ENCODE results near the gene GHR. TPM values are rescaled to one million over a fixed set of nuclear protein-coding genes. Genes with fewer than 3 reads are reported as not detected.

The GHR gene
- polyA plus RNA-seq, 1 donor from 2014 or later: 0.31 TPM

DNA sequence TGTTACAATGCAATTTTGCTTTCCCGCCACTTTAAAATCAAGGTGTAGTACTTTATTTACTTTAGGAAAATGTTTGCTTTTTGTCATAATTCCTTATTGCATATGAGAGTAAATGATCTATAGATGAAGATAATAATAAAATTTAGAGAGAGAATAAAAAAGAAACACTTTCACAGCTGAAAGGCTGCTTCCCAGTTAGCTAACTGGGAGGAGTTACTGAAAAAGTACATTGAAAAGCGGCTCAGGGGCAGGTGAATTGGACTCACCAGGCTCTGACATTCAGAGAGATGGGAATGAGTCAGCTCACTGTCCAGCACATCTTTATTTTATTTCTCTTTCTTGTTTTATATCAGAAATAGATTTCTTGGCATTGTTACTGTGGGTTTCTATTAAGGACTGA is 201.7 kb downstream of the GHR start:
- H3K4me2 ChIP-seq (ENCODE audit: low read length): no peak overlapping the region
- no peaks in the 10 kb centered on the region for H3K79me2 ChIP-seq (replicated peaks; ENCODE audit: insufficient read depth, low read length)
- no peaks in the 10 kb centered on the region for H3K9me2 ChIP-seq (ENCODE audit: insufficient read depth, low read length)
- H3K9ac ChIP-seq (ENCODE audit: low read length): no peak overlapping the region
- H3K27ac ChIP-seq (ENCODE audit: low read length): no peak overlapping the region
- no peaks in the 10 kb centered on the region for H4K20me1 ChIP-seq (ENCODE audit: insufficient read depth)
- H3K36me3 ChIP-seq (ENCODE audit: insufficient read depth, low read length): no peaks in the 10 kb centered on the region
- H3K9me3 ChIP-seq (ENCODE audit: low read length): no peaks in the 10 kb centered on the region
- TF ChIP-seq CTCF (IDR thresholded peaks at IDR 0.05; ENCODE audit: poor library complexity, severe bottlenecking) (no peak), MXI1 (conservative IDR thresholded peaks at IDR 0.05; ENCODE audit: poor library complexity, severe bottlenecking) (no peak), TAF1 (IDR thresholded peaks at IDR 0.05; ENCODE audit: low read depth) (no peak), SMC3 (conservative IDR thresholded peaks at IDR 0.05; ENCODE audit: poor library complexity) (no peak), EZH2 (IDR thresholded peaks at IDR 0.05; ENCODE audit: borderline replicate concordance, insufficient read depth, low read length, poor library complexity, severe bottlenecking) (no peak), REST (IDR thresholded peaks at IDR 0.05; ENCODE audit: borderline replicate concordance) (no peak), EP300 (conservative IDR thresholded peaks at IDR 0.05; ENCODE audit: poor library complexity, severe bottlenecking) (no peak), RAD21 (conservative IDR thresholded peaks at IDR 0.05) (no peak), POLR2AphosphoS5 (IDR thresholded peaks at IDR 0.05) (no peak)
- no peaks in the 10 kb centered on the region for H3K27me3 ChIP-seq (ENCODE audit: insufficient read depth, low read depth, low read length)
- H2AFZ ChIP-seq (ENCODE audit: low read depth, low read length): no peak overlapping the region
- no peaks in the 10 kb centered on the region for H3F3A ChIP-seq (ENCODE audit: insufficient read depth, low read length, poor library complexity, severe bottlenecking)
- no peak overlapping the region for H3K4me3 ChIP-seq (ENCODE audit: low read length)

DNA sequence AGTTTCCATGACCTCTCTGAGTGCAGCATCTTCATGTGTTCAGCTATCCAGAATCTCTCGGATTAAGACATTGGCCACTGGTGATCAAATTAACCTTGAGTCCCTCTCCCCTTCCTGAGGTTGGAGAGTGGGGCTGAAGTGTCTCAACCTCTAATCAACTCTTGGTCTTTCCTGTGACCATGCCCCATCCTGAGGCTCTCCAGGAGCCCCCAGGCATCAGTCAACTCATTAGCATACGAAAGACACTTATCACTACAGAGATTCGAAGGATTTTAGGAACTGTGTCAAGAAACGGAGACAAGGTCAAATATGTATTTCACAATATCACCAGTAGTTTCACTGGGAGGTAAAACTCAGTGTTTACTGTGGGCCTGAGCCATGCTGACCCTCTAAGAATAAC is 203.2 kb downstream of the GHR start:
- no peaks in the 10 kb centered on the region for H3K27me3 ChIP-seq (ENCODE audit: insufficient read depth, low read depth, low read length)
- no peaks in the 10 kb centered on the region for H3K36me3 ChIP-seq (ENCODE audit: insufficient read depth, low read length)
- no peak overlapping the region for H3K4me2 ChIP-seq (ENCODE audit: low read length)
- TF ChIP-seq REST (IDR thresholded peaks at IDR 0.05; ENCODE audit: borderline replicate concordance) (no peak), MXI1 (conservative IDR thresholded peaks at IDR 0.05; ENCODE audit: poor library complexity, severe bottlenecking) (no peak), EZH2 (IDR thresholded peaks at IDR 0.05; ENCODE audit: borderline replicate concordance, insufficient read depth, low read length, poor library complexity, severe bottlenecking) (no peak), SMC3 (conservative IDR thresholded peaks at IDR 0.05; ENCODE audit: poor library complexity) (no peak), TAF1 (IDR thresholded peaks at IDR 0.05; ENCODE audit: low read depth) (no peak), EP300 (conservative IDR thresholded peaks at IDR 0.05; ENCODE audit: poor library complexity, severe bottlenecking) (no peak), CTCF (IDR thresholded peaks at IDR 0.05; ENCODE audit: poor library complexity, severe bottlenecking) (no peak), RAD21 (conservative IDR thresholded peaks at IDR 0.05) (no peak), POLR2AphosphoS5 (IDR thresholded peaks at IDR 0.05) (no peak)
- H3K79me2 ChIP-seq (replicated peaks; ENCODE audit: insufficient read depth, low read length): no peaks in the 10 kb centered on the region
- H3K9me3 ChIP-seq (ENCODE audit: low read length): no peaks in the 10 kb centered on the region
- no peak overlapping the region for H3K9ac ChIP-seq (ENCODE audit: low read length)
- no peak overlapping the region for H3K4me3 ChIP-seq (ENCODE audit: low read length)
- no peak overlapping the region for H3K27ac ChIP-seq (ENCODE audit: low read length)
- no peaks in the 10 kb centered on the region for H4K20me1 ChIP-seq (ENCODE audit: insufficient read depth)
- H3K9me2 ChIP-seq (ENCODE audit: insufficient read depth, low read length): no peaks in the 10 kb centered on the region
- no peak overlapping the region for H2AFZ ChIP-seq (ENCODE audit: low read depth, low read length)
- H3F3A ChIP-seq (ENCODE audit: insufficient read depth, low read length, poor library complexity, severe bottlenecking): no peaks in the 10 kb centered on the region

Data from neural cell (in vitro differentiated cells).